Stimulated activated memory B cell treated with anti-CD40 and anti-IgM and Interleukin-4, amounts not matched to agents 10 μg/mL and 1 μg/mL and 100 μg/mL, for 72 hours (primary cell): ENCODE results near the gene SMARCD3.

Experiments used
- ATAC-seq: fragments of 150-1000 bp; cut with Tn5 transposase; 2 replicates; pipeline ENCODE4 v1.10.0; 2021
- H3K27ac Mint-ChIP-seq: one replicate; pipeline ENCODE4 v1.8.0; 2022; ENCODE audit warnings: mild to moderate bottlenecking, mixed read lengths
- H3K27me3 Mint-ChIP-seq: one replicate; pipeline ENCODE4 v1.8.0; 2022; ENCODE audit warnings: mixed read lengths
- H3K36me3 Mint-ChIP-seq: one replicate; pipeline ENCODE4 v1.8.0; 2022; ENCODE audit warnings: mixed read lengths
- H3K4me1 Mint-ChIP-seq: one replicate; pipeline ENCODE4 v1.8.0; 2022; ENCODE audit warnings: mixed read lengths
- H3K4me3 Mint-ChIP-seq: one replicate; pipeline ENCODE4 v1.8.0; 2022; ENCODE audit warnings: mild to moderate bottlenecking, moderate library complexity, mixed read lengths
- H3K9me3 Mint-ChIP-seq: one replicate; pipeline ENCODE4 v1.8.0; 2022; ENCODE audit warnings: mixed read lengths

SMARCD3 gene

GRCh38 chr7:151276666-151277590 is 28.4 kb upstream of the SMARCD3 start:
- H3K9me3 Mint-ChIP-seq: no peaks in the 10 kb centered on the region
- peak overlapping the region; percentile 68 for H3K4me3 Mint-ChIP-seq
- H3K4me1 Mint-ChIP-seq: peaks cover 18% of the 10 kb centered on the region
- H3K27ac Mint-ChIP-seq: peak overlapping the region; percentile 3
- peaks cover 63% of the 10 kb centered on the region for H3K27me3 Mint-ChIP-seq
- H3K36me3 Mint-ChIP-seq: no peaks in the 10 kb centered on the region
- peak; percentile 73 for ATAC-seq

- Mint-ChIP-seq H3K27me3 (peaks cover 53% of the 10 kb centered on the region), H3K27ac (peak overlapping the region; percentile 3), H3K9me3 (no peaks in the 10 kb centered on the region), H3K36me3 (no peaks in the 10 kb centered on the region), H3K4me3 (peak overlapping the region; percentile 68), H3K4me1 (peaks cover 18% of the 10 kb centered on the region)
- ATAC-seq: no peak
These were observed 27.5 kb upstream of the SMARCD3 start for GRCh38 chr7:151275813-151276577.

- H3K4me3 Mint-ChIP-seq: peak overlapping the region; percentile 68
- H3K36me3 Mint-ChIP-seq: no peaks in the 10 kb centered on the region
- ATAC-seq: no peak
- peaks cover 50% of the 10 kb centered on the region for H3K27me3 Mint-ChIP-seq
- no peak overlapping the region for H3K27ac Mint-ChIP-seq
- peaks cover 18% of the 10 kb centered on the region for H3K4me1 Mint-ChIP-seq
- H3K9me3 Mint-ChIP-seq: no peaks in the 10 kb centered on the region
These were observed 26.7 kb upstream of the SMARCD3 start for GRCh38 chr7:151274936-151275812.

GRCh38 chr7:151274396-151274795 is 25.9 kb upstream of the SMARCD3 start:
- Mint-ChIP-seq H3K27ac (no peak overlapping the region), H3K4me3 (no peak overlapping the region), H3K4me1 (peaks cover 18% of the 10 kb centered on the region), H3K27me3 (peaks cover 50% of the 10 kb centered on the region), H3K9me3 (no peaks in the 10 kb centered on the region), H3K36me3 (no peaks in the 10 kb centered on the region)
- ATAC-seq: no peak

GRCh38 chr7:151273651-151274390 is 25.3 kb upstream of the SMARCD3 start:
- Mint-ChIP-seq H3K27me3 (peaks cover 45% of the 10 kb centered on the region), H3K36me3 (no peaks in the 10 kb centered on the region), H3K4me3 (no peak overlapping the region), H3K4me1 (peaks cover 18% of the 10 kb centered on the region), H3K9me3 (no peaks in the 10 kb centered on the region), H3K27ac (no peak overlapping the region)
- ATAC-seq: no peak

- Mint-ChIP-seq H3K27me3 (peaks cover 39% of the 10 kb centered on the region), H3K36me3 (no peaks in the 10 kb centered on the region), H3K9me3 (no peaks in the 10 kb centered on the region), H3K4me1 (peaks cover 18% of the 10 kb centered on the region), H3K27ac (no peak overlapping the region), H3K4me3 (no peak overlapping the region)
- ATAC-seq: no peak
These were observed 24.4 kb upstream of the SMARCD3 start for GRCh38 chr7:151272877-151273276.

GRCh38 chr7:151272405-151272804 is 23.9 kb upstream of the SMARCD3 start:
- no peak overlapping the region for H3K27ac Mint-ChIP-seq
- no peaks in the 10 kb centered on the region for H3K9me3 Mint-ChIP-seq
- no peak overlapping the region for H3K4me3 Mint-ChIP-seq
- H3K27me3 Mint-ChIP-seq: peaks cover 39% of the 10 kb centered on the region
- H3K36me3 Mint-ChIP-seq: no peaks in the 10 kb centered on the region
- H3K4me1 Mint-ChIP-seq: peaks cover 16% of the 10 kb centered on the region
- ATAC-seq: no peak

- H3K36me3 Mint-ChIP-seq: no peaks in the 10 kb centered on the region
- H3K4me1 Mint-ChIP-seq: peaks cover 13% of the 10 kb centered on the region
- H3K27ac Mint-ChIP-seq: no peak overlapping the region
- H3K9me3 Mint-ChIP-seq: no peaks in the 10 kb centered on the region
- peaks cover 39% of the 10 kb centered on the region for H3K27me3 Mint-ChIP-seq
- no peak overlapping the region for H3K4me3 Mint-ChIP-seq
- no peak for ATAC-seq
These were observed 23.3 kb upstream of the SMARCD3 start for GRCh38 chr7:151271699-151272355.

GRCh38 chr7:151269511-151269910 is 21.0 kb upstream of the SMARCD3 start:
- Mint-ChIP-seq H3K27ac (no peak overlapping the region), H3K9me3 (no peaks in the 10 kb centered on the region), H3K36me3 (no peaks in the 10 kb centered on the region), H3K4me3 (no peak overlapping the region), H3K4me1 (no peaks in the 10 kb centered on the region), H3K27me3 (peaks cover 31% of the 10 kb centered on the region)
- no peak for ATAC-seq

- H3K27ac Mint-ChIP-seq: no peak overlapping the region
- no peaks in the 10 kb centered on the region for H3K4me1 Mint-ChIP-seq
- no peaks in the 10 kb centered on the region for H3K36me3 Mint-ChIP-seq
- H3K4me3 Mint-ChIP-seq: no peak overlapping the region
- peaks cover 36% of the 10 kb centered on the region for H3K27me3 Mint-ChIP-seq
- ATAC-seq: no peak
- no peaks in the 10 kb centered on the region for H3K9me3 Mint-ChIP-seq
These were observed 16.9 kb upstream of the SMARCD3 start for GRCh38 chr7:151265351-151265931.

GRCh38 chr7:151264615-151265014 is 16.1 kb upstream of the SMARCD3 start:
- Mint-ChIP-seq H3K9me3 (no peaks in the 10 kb centered on the region), H3K27ac (no peak overlapping the region), H3K27me3 (peaks cover 33% of the 10 kb centered on the region), H3K4me3 (no peak overlapping the region), H3K4me1 (no peaks in the 10 kb centered on the region), H3K36me3 (no peaks in the 10 kb centered on the region)
- no peak for ATAC-seq

GRCh38 chr7:151261529-151261928 is 13.0 kb upstream of the SMARCD3 start:
- no peaks in the 10 kb centered on the region for H3K36me3 Mint-ChIP-seq
- H3K27me3 Mint-ChIP-seq: peaks cover 58% of the 10 kb centered on the region
- no peak for ATAC-seq
- H3K4me3 Mint-ChIP-seq: no peak overlapping the region
- no peaks in the 10 kb centered on the region for H3K9me3 Mint-ChIP-seq
- no peak overlapping the region for H3K27ac Mint-ChIP-seq
- H3K4me1 Mint-ChIP-seq: no peaks in the 10 kb centered on the region

- H3K4me1 Mint-ChIP-seq: no peaks in the 10 kb centered on the region
- no peak overlapping the region for H3K4me3 Mint-ChIP-seq
- no peaks in the 10 kb centered on the region for H3K9me3 Mint-ChIP-seq
- H3K27me3 Mint-ChIP-seq: peaks cover 58% of the 10 kb centered on the region
- H3K36me3 Mint-ChIP-seq: no peaks in the 10 kb centered on the region
- no peak overlapping the region for H3K27ac Mint-ChIP-seq
- ATAC-seq: no peak
These were observed 12.4 kb upstream of the SMARCD3 start for GRCh38 chr7:151260883-151261282.

- no peak for ATAC-seq
- Mint-ChIP-seq H3K36me3 (no peaks in the 10 kb centered on the region), H3K4me1 (no peaks in the 10 kb centered on the region), H3K27me3 (peaks cover 58% of the 10 kb centered on the region), H3K4me3 (no peak overlapping the region), H3K27ac (no peak overlapping the region), H3K9me3 (no peaks in the 10 kb centered on the region)
These were observed 12.0 kb upstream of the SMARCD3 start for GRCh38 chr7:151260471-151260870.
